Liver (tissue), 9 donors: ENCODE results near the gene VPS72. TPM values are rescaled to one million over a fixed set of nuclear protein-coding genes. Genes with fewer than 3 reads are reported as not detected.

Experiments used
- DNase-seq: peaks from one replicate; pipeline ENCODE4 v3.0.0-alpha.2; 2017; ENCODE audit warnings: low spot score
- H3K27ac ChIP-seq, 2 donors: one replicate each; pipeline ENCODE4 v1.7.0; 2013; ENCODE audit warnings: inconsistent platforms in 2 of 2, low read length in 2 of 2, control low read depth in 1 of 2, low read depth in 1 of 2, mild to moderate bottlenecking in 1 of 2
- H3K27me3 ChIP-seq, 4 donors: one replicate each; pipeline versions ENCODE4 v1.6.1 to v1.7.0; 2013; ENCODE audit warnings: low read length in 3 of 4, inconsistent platforms in 1 of 4, mild to moderate bottlenecking in 1 of 4, moderate library complexity in 1 of 4; ENCODE audit not compliant: control insufficient read depth in 4 of 4, insufficient read depth in 4 of 4
- H3K36me3 ChIP-seq, 4 donors: one replicate each; pipeline versions ENCODE4 v1.6.1 to v1.7.0; 2013; ENCODE audit warnings: low read length in 3 of 4, mild to moderate bottlenecking in 3 of 4, low read depth in 1 of 4, moderate library complexity in 1 of 4; ENCODE audit not compliant: control insufficient read depth in 4 of 4, insufficient read depth in 3 of 4
- H3K4me1 ChIP-seq, 4 donors: one replicate each; pipeline versions ENCODE4 v1.6.1 to v1.7.0; 2013; ENCODE audit warnings: low read length in 3 of 4, mild to moderate bottlenecking in 3 of 4, moderate library complexity in 1 of 4; ENCODE audit not compliant: control insufficient read depth in 4 of 4, insufficient read depth in 4 of 4
- H3K4me3 ChIP-seq, 3 donors: one replicate each; pipeline versions ENCODE4 v1.6.1 to v1.7.0; 2013; ENCODE audit warnings: low read length in 3 of 3, control low read depth in 1 of 3, low read depth in 1 of 3, mild to moderate bottlenecking in 1 of 3
- H3K9ac ChIP-seq, 2 donors: one replicate each; pipeline ENCODE4 v1.7.0; 2013; ENCODE audit warnings: low read length in 2 of 2, mild to moderate bottlenecking in 2 of 2, moderate library complexity in 2 of 2, control low read depth in 1 of 2, low read depth in 1 of 2
- H3K9me3 ChIP-seq, 4 donors: one replicate each; pipeline versions ENCODE4 v1.6.1 to v1.7.0; 2013; ENCODE audit warnings: low read length in 3 of 4; ENCODE audit not compliant: control insufficient read depth in 4 of 4
- CTCF ChIP-seq: fragments of 150-350 bp; IDR thresholded peaks from 2 replicates; pipeline ENCODE4 v1.5.1; 2017; ENCODE audit warnings: improper control_type of control experiment, low read depth, low read length; ENCODE audit not compliant: missing input control
- FOXA1 ChIP-seq: IDR thresholded peaks from 2 replicates; pipeline ENCODE4 v1.6.1; 2016; ENCODE audit warnings: antibody characterized with exemption
- FOXA2 ChIP-seq: IDR thresholded peaks from 2 replicates; pipeline ENCODE4 v1.6.1; 2016; ENCODE audit warnings: antibody characterized with exemption
- GABPA ChIP-seq, 2 donors: IDR thresholded peaks in 1 of 2; conservative IDR thresholded peaks in 1 of 2; 2 replicates each; pipeline ENCODE4 v1.6.1; 2016; ENCODE audit warnings: antibody characterized with exemption in 2 of 2, mild to moderate bottlenecking in 1 of 2, moderate library complexity in 1 of 2
- HNF4A ChIP-seq, 2 donors: conservative IDR thresholded peaks; 2 replicates each; pipeline ENCODE4 v1.6.1; 2016; ENCODE audit warnings: antibody characterized with exemption in 2 of 2, mild to moderate bottlenecking in 2 of 2
- NR2F2 ChIP-seq: IDR thresholded peaks from 2 replicates; pipeline ENCODE4 v1.6.1; 2016; ENCODE audit warnings: antibody characterized with exemption
- RAD21 ChIP-seq, 2 donors: IDR thresholded peaks; 2 replicates each; pipeline ENCODE4 v1.6.1; 2016; ENCODE audit warnings: antibody characterized with exemption in 2 of 2, mild to moderate bottlenecking in 2 of 2
- REST ChIP-seq: IDR thresholded peaks from 2 replicates; pipeline ENCODE4 v1.6.1; 2016; ENCODE audit warnings: antibody characterized with exemption, mild to moderate bottlenecking
- RXRA ChIP-seq, 2 donors: IDR thresholded peaks; 2 replicates each; pipeline ENCODE4 v1.6.1; 2017 to 2018; ENCODE audit warnings: antibody characterized with exemption in 2 of 2, mild to moderate bottlenecking in 1 of 2
- SP1 ChIP-seq: IDR thresholded peaks from 2 replicates; pipeline ENCODE4 v1.6.1; 2018; ENCODE audit warnings: antibody characterized with exemption, mild to moderate bottlenecking
- YY1 ChIP-seq: IDR thresholded peaks from 2 replicates; pipeline ENCODE4 v1.6.1; 2016; ENCODE audit warnings: antibody characterized with exemption, mild to moderate bottlenecking
- ZBTB33 ChIP-seq: IDR thresholded peaks from 2 replicates; pipeline ENCODE4 v1.6.1; 2016; ENCODE audit warnings: antibody characterized with exemption
- WGBS: extraction: QIAGEN DNeasy Blood & Tissue Kit; methylation state at CpG from one replicate; pipeline ENCODE4 v1.1.7; 2013; 5-methylcytosine and 5-hydroxymethylcytosine counted together
- polyA plus RNA-seq, 2 donors: library from polyadenylated mRNA; stranded (reverse) in 1 of 2; unstranded in 1 of 2; fragments of 200-250 nt in 1 of 2; fragments of >200 nt in 1 of 2; fragmentation: Nextera tagmentation in 1 of 2; extraction: Ambion mirVana in 1 of 2; gene quantifications; one replicate each; pipeline versions ENCODE4 v1.2.1 to v1.2.3, GENCODE V29; 2013 to 2015
- total RNA-seq, 2 donors: library from RNA; depleted of rRNA; stranded (reverse); fragments of >200 nt; gene quantifications; one replicate each; pipeline ENCODE4 v1.2.3, GENCODE V29; 2014
- donor health status: healthy.
- donor health status: healthy.
- donor health status: healthy.
- donor health status: healthy.
- donor health status: healthy.

VPS72 gene
- total and polyA plus RNA-seq, 4 donors = 10.7 to 16.0 (median 11.9) TPM

- no peaks in the 10 kb centered on the region for H3K27me3 ChIP-seq
- WGBS = 41% methylated on average over 2 of the region's 2 CpGs
- no peaks in the 10 kb centered on the region for H3K9me3 ChIP-seq
- H3K27ac ChIP-seq = no peak overlapping the region
- no peaks in the 10 kb centered on the region for H3K4me1 ChIP-seq
- H3K36me3 ChIP-seq = peaks cover 0 to 6% (median 3%) of the 10 kb centered on the region in 4 donors
- H3K9ac ChIP-seq = no peak overlapping the region
- TF ChIP-seq RXRA (IDR thresholded peaks at IDR 0.05) = no peak
- TF ChIP-seq CTCF = no peak
- TF ChIP-seq SP1 = no peak
- TF ChIP-seq GABPA (IDR thresholded peaks at IDR 0.05 in 1 of 2, conservative IDR thresholded peaks at IDR 0.05 in 1 of 2) = no peak
- no peak for TF ChIP-seq RAD21 (IDR thresholded peaks at IDR 0.05)
- no peak for TF ChIP-seq NR2F2
- no peak for TF ChIP-seq ZBTB33
- no peak for TF ChIP-seq FOXA2
- no peak for TF ChIP-seq YY1
- no peak for TF ChIP-seq HNF4A (conservative IDR thresholded peaks at IDR 0.05)
- no peak for TF ChIP-seq REST
- no peak overlapping the region for H3K4me3 ChIP-seq
- no peak for DNase-seq
Observed at GRCh38 chr1:151213560-151213959, 23.6 kb upstream of the VPS72 start.

GRCh38 chr1:151211972-151212705 is 22.1 kb upstream of the VPS72 start:
- Histone ChIP-seq H3K36me3 (peaks cover 5 to 11% (median 7%) of the 10 kb centered on the region in 4 donors), H3K9ac (no peak overlapping the region), H3K4me1 (no peaks in the 10 kb centered on the region), H3K27me3 (no peaks in the 10 kb centered on the region), H3K4me3 (no peak overlapping the region), H3K27ac (no peak overlapping the region), H3K9me3 (no peaks in the 10 kb centered on the region)
- WGBS = 90% methylated on average over 15 of the region's 15 CpGs
- TF ChIP-seq RAD21 (IDR thresholded peaks at IDR 0.05) (no peak), GABPA (IDR thresholded peaks at IDR 0.05 in 1 of 2, conservative IDR thresholded peaks at IDR 0.05 in 1 of 2) (no peak), SP1 (no peak), FOXA1 (no peak), NR2F2 (no peak), ZBTB33 (no peak)
- DNase-seq = no peak
